Measurements from ENCODE around the gene FGD4.

- no peak for TF ChIP-seq POLR2A (IDR thresholded peaks at IDR 0.05; ENCODE audit: low read depth, low read length)
- TF ChIP-seq TAF1 (IDR thresholded peaks at IDR 0.05; ENCODE audit: low read depth, low read length) = no peak
- no peak for TF ChIP-seq POLR2AphosphoS5 (IDR thresholded peaks at IDR 0.05; ENCODE audit: low read depth, low read length)
- no peak for TF ChIP-seq SPI1 (IDR thresholded peaks at IDR 0.05; ENCODE audit: low read depth, low read length)
- TF ChIP-seq POU2F2 (IDR thresholded peaks at IDR 0.05; ENCODE audit: low read depth, low read length) = no peak
Observed at GRCh38 chr12:32360956-32361355, 38.4 kb upstream of the FGD4 start.
